HG03469 (cell line): ENCODE measurements around the gene OR5T3.
"Not testable (repeated sequence)": the region's sequence is repeated elsewhere in the genome, so short reads cannot be mapped to it uniquely, and the experiment has no call there.

Source experiments
- ATAC-seq: cut with Tn5 transposase; IDR thresholded peaks from one replicate; pipeline ENCODE4 v1.9.1; 2021; ENCODE audit warnings: mild to moderate bottlenecking, moderate library complexity, moderate number of reproducible peaks; ENCODE audit not compliant: unreplicated experiment

The OR5T3 gene

GRCh38 chr11:56251954-56252353 is at the start of gene OR5T3:
OR5T3 (plus strand) TSS chr11:56252254; CDS start chr11:56252254, 0 bp downstream.
- no peak for ATAC-seq

- no peak for ATAC-seq
Observed at GRCh38 chr11:56207790-56208189, 44.3 kb upstream of the OR5T3 start.

GRCh38 chr11:56214537-56214936 is 37.5 kb upstream of the OR5T3 start:
- ATAC-seq, result no peak

- not testable (repeated sequence) for ATAC-seq
Observed at GRCh38 chr11:56219735-56220134, 32.3 kb upstream of the OR5T3 start.

- no peak for ATAC-seq
Observed at GRCh38 chr11:56234155-56234554, 17.9 kb upstream of the OR5T3 start, which contains the start of gene OR5T2. OR5T2 (minus strand) TSS chr11:56234255; CDS start chr11:56233062, 1,193 bp downstream.

- no peak for ATAC-seq
Observed at GRCh38 chr11:56271092-56271491, 19.0 kb downstream of the OR5T3 start.

- ATAC-seq, result no peak
Observed at GRCh38 chr11:56273854-56274253, 21.8 kb downstream of the OR5T3 start, which contains the start of gene OR5T1. OR5T1 (plus strand) TSS chr11:56274154; CDS start chr11:56275639, 1,485 bp downstream.

- no peak for ATAC-seq
Observed at GRCh38 chr11:56292154-56292553, 40.1 kb downstream of the OR5T3 start, which contains the start of gene OR8H1. OR8H1 (minus strand) TSS chr11:56292254; CDS start chr11:56291062, 1,192 bp downstream.

- ATAC-seq, result no peak
Observed at GRCh38 chr11:56296898-56297297, 44.8 kb downstream of the OR5T3 start.
